ELR (cell line): ENCODE results near the gene PRR19.

Experiments used
- DNase-seq: peaks from one replicate; pipeline ENCODE4 v3.0.0-alpha.2; 2015; ENCODE audit warnings: low read depth

PRR19 gene

DNA sequence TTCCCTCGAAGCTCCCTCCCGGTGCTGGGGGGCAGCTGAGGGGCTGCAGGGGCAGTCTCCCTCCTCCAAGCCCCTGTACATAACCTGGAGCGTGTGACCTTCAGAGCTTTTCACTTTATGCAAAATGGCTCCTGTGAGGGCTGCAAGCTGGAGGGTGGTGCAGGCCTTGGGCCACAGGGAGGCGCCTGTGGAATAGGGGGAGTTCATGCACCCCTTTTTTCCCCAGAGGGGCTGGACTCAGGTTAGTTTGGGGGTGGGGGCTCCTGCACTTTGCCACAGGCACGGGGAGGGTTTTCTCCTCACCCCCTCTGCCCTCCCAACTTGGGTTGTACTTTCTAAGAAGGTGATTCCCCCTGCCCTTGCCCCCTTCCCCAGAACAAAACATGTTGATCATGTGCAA, 6.6 kb upstream of the PRR19 start:
- no peak for DNase-seq

DNA sequence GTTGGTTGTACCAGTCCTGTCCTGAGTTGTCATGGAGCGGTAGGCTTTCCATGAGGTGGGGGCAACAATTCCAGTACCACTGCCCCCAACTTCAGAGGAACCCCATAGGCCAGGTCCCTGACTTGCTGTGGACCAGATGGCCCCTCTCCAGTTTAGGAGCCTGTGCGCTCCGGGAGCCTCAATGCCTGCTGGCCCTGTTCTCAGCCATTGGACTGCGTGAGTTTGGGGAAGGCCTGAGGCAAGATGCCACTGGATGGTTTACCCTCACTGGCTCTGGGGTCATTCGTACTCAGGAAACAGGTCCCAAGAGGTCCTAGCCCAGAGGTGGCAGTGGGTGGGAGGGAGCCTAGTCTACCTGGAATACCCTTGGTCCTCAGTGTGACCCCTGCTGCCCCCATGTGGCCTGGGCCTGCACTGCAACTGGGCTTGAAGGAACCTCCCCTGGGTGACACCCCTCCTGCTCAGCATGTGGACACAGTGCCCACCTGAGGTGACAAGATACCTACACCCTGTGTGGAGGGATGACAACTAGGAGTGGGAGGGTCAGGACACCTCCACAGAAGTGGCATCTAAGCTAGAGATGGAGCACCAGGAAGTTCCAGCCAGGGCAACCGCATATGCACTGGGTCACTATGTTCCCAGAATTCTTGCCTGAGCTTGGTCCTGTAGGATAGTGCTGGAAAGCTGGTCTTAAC, 6.0 kb upstream of the PRR19 start:
- peak; percentile 72 for DNase-seq

DNA sequence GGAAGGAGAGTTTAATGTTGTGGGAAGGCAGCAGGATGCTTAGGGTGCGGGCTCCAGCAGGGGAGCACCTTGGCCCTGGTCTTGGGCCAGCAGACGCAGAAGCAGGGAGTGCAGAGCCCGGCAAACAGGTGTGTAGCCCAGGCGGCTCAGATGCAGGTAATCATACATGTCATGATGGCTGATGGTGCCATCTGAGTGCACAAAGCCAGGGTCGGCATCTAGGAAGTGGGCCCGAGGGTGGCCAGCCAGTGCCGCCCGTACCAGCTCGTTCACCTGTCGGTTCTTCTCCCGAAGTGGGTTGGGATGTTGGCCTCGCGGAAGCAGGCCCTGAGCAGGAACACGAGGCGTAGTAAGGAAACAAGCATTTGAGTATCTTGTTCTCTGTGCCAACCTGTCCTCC, 4.9 kb upstream of the PRR19 start:
- DNase-seq: no peak

- no peak for DNase-seq
Observed at GRCh38 chr19:42303101-42303464, 1.2 kb downstream of the PRR19 start.

DNA sequence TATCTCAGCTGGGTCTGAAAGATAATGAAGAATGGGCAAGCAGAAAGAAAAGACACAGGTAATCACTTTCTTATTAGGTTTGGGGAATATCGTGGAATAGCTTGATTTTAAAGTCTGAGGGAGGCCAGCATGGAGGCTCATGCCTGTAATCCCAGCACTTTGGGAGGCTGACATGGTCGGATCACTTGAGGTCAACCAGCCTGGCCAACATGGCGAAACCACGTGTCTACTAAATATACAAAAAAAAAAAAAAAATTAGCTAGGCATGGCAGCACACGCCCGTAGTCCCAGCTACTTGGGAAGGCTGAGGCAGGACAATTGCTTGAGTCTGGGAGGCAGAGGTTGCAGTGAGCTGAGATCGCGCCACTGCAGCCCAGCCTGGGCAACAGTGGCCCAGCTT, 1.9 kb downstream of the PRR19 start:
- DNase-seq: no peak

- no peak for DNase-seq
Observed at GRCh38 chr19:42306646-42307045, 4.7 kb downstream of the PRR19 start.

- DNase-seq: no peak
Observed at GRCh38 chr19:42309686-42310085, 7.8 kb downstream of the PRR19 start.

- peak; percentile 36 for DNase-seq
Observed at GRCh38 chr19:42311657-42312056, 9.7 kb downstream of the PRR19 start.

GRCh38 chr19:42312370-42312769, 10.4 kb downstream of the PRR19 start:
- no peak for DNase-seq

GRCh38 chr19:42313096-42313839, 11.3 kb downstream of the PRR19 start, which contains the start of gene TMEM145:
TSS of gene TMEM145 (plus strand) at chr19:42313309. CDS start at chr19:42313377, 68 bp downstream.
- DNase-seq: peak; percentile 67

GRCh38 chr19:42313840-42314755, 12.2 kb downstream of the PRR19 start:
- DNase-seq: no peak

DNA sequence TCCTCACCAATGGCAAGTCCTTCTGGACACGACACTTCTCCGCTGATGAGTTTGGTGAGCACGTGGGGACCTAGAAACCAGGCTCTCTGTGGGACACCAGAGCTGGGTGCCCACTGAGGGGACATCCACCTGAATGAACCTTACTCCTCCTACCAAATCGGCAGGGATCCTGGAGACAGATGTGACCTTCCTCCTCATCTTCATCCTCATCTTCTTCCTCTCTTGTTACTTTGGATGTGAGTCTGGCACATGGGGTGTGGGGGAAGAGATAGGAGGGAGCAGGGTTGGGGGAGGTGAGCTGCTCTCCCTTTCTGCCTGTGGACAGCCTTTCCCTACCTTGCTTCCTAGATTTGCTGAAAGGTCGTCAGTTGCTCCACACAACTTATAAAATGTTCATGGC, 13.1 kb downstream of the PRR19 start:
- DNase-seq: no peak

GRCh38 chr19:42316223-42317211, 14.6 kb downstream of the PRR19 start:
- DNase-seq: peak; percentile 83

- no peak for DNase-seq
Observed at GRCh38 chr19:42317535-42317934, 15.6 kb downstream of the PRR19 start.

DNA sequence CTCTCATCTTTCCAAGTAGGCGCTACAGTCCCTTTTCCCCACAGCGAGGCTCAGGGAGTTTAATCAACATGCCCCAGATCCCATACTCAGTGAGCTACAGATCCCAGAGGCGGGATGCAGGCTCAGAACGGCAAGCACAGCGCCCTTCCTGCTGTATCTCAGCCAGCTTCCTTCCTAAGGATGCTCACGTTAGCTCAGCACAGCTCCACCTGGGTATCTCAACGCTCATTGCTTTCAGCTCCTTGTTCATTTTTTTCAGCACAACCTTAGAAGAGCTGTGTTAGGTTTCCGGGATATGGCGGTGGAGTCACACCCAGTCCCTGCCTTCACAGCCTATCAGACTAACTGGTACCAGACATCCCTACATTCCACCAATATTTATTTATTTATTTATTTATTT, 20.4 kb downstream of the PRR19 start:
- no peak for DNase-seq

GRCh38 chr19:42323473-42323851, 21.5 kb downstream of the PRR19 start:
- DNase-seq: no peak

DNA sequence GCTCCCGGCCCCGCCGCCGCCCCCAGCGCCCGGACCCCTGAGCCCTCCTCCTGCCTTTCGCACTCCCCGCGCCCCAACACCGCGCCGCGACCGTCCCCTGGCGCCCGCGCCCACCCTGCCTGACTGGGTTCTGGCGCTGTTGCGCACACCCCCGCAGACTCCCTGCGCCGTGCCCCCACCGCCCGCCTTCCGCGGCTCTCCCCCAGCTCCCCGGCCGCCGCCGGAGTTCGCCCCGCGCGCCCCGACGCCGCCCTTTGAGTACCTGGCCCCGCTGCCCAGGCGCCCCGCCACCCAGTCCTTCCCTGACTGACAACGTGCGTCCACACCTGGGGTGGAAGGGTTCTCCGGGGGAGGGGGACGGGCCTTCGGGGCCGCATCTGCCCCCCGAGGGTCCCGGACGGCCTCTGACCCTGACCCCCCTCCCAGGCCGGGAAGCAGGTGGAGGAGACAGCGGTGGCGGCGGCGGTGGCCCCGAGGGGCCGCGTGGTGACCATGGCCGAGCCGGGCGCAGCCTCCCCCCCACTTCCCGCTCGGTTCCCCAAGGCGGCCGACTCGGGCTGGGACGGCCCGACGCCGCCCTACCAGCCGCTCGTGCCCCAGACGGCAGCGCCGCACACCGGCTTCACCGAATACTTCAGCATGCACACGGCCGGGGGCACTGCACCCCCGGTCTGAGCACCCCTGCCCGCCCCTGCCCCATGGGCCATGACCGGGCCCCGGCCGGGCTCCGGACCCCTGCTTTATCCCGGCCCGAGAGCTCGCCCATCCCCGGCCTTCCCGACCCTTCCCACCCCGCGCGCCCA, 22.1 kb downstream of the PRR19 start:
- peak; percentile 26 for DNase-seq

GRCh38 chr19:42324655-42325307, 22.8 kb downstream of the PRR19 start:
- DNase-seq: no peak

DNA sequence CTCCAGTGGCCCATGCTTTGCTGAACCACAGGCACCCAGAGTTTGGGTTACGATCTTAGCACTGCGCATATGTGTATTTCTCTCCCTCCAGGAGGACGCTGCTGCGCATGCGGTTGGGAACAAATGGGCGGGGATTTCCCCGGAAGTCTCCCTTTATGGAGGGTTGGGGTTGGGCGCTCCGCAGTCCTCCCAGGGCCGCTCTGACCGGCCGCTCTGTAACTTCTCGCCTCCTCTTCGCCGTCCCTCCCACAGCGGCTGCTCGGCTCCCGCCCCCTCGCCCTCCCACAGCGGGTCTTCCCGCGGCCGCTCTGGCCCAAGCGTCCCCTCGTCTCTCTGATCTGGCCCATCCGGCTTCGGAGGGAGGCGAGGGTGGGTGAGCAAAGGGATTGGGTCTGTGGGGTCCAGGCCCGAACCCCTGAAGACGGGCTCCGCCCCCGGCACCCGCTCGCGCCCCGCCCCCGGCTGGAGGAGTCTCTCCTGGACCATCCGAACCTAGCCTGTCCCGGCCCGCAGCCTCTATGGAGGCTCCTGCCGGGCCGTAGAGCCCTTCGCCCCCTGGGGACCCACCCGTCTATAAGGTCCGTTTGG, 23.5 kb downstream of the PRR19 start, which contains the start of gene MEGF8:
Gene MEGF8 (plus strand): TSS at position 328 of the 588 bp plus-strand sequence. CDS start 609 bp downstream, outside the sequence.
- peak; percentile 99 for DNase-seq
